Adrenal gland (tissue), 12 donors: ENCODE data around the gene CHST2. TPM values are rescaled to one million over a fixed set of nuclear protein-coding genes. Genes with fewer than 3 reads are reported as not detected.

Source experiments
- DNase-seq, 7 donors: peaks; one replicate each; pipeline ENCODE4 v3.0.0-alpha.2; 2019 to 2020
- H3K27ac ChIP-seq, 5 donors: fragments of 200-600 bp; sonication (generic) in 4 of 5; 1 replicate in 3 of 5; 2 replicates in 2 of 5; pipeline versions ENCODE4 v1.5.1 to v1.8.0; 2016 to 2020; ENCODE audit warnings: mild to moderate bottlenecking in 1 of 5
- H3K27me3 ChIP-seq: fragments of 200-600 bp; 2 replicates; pipeline ENCODE4 v1.8.0; 2021
- H3K36me3 ChIP-seq, 2 donors: fragments of 200-600 bp; replicated peaks in 1 of 2; 1 replicate in 1 of 2; 2 replicates in 1 of 2; pipeline versions ENCODE4 v1.5.1 to v1.8.0; 2018 to 2022
- H3K4me1 ChIP-seq, 2 donors: fragments of 200-600 bp; replicated peaks in 1 of 2; 1 replicate in 1 of 2; 2 replicates in 1 of 2; pipeline versions ENCODE4 v1.5.1 to v1.8.0; 2018 to 2021
- H3K4me3 ChIP-seq, 4 donors: fragments of 200-600 bp; sonication (generic) in 3 of 4; one replicate each; pipeline ENCODE4 v1.5.1; 2016 to 2018
- H3K9me3 ChIP-seq, 3 donors: fragments of 200-600 bp; sonication (generic) in 1 of 3; replicated peaks in 1 of 3; 1 replicate in 2 of 3; 2 replicates in 1 of 3; pipeline versions ENCODE4 v1.5.1 to v1.8.0; 2016 to 2021
- POLR2A ChIP-seq, 2 donors: fragments of 450-650 bp; IDR thresholded peaks; one replicate each; pipeline ENCODE4 v1.6.1; 2017; ENCODE audit warnings: antibody characterized with exemption in 2 of 2, mild to moderate bottlenecking in 2 of 2, moderate library complexity in 1 of 2
- WGBS, 4 donors: extraction: QIAGEN DNeasy Blood & Tissue Kit in 2 of 4; methylation state at CpG; one replicate each; pipeline versions ENCODE4 v1.1.5 to v1.1.7; 2013 to 2017; 5-methylcytosine and 5-hydroxymethylcytosine counted together
- intact Hi-C, 2 donors: fragments of 100-400 bp; cut with DNase I; formaldehyde crosslinking; loops; one replicate each; pipeline versions ENCODE4 v1.14.1 to v1.15.0; 2022 to 2023
- polyA plus RNA-seq, 3 donors: library from polyadenylated mRNA; stranded (reverse); fragments of 200-250 nt in 2 of 3; fragments of 350-450 nt in 1 of 3; fragmentation: Illumina TruSeq in 1 of 3; extraction: RNeasy Lipid Tissue Mini Kit (QIAGEN cat#74804) in 1 of 3; gene quantifications; one replicate each; pipeline ENCODE4 v1.2.3, GENCODE V29; 2013 to 2014
- total RNA-seq, 9 donors: library from RNA; depleted of rRNA in 4 of 9; stranded (reverse); fragments of >200 nt in 4 of 9; fragments of 120-200 nt in 1 of 9; fragmentation: NEBNext Ultra II Directional in 1 of 9; extraction: Animal tissue kit (Norgen Biotek cat#: 25700) in 1 of 9; gene quantifications; one replicate each; pipeline versions ENCODE4 v1.1.0 to v1.2.4, GENCODE V29; 2013 to 2023
- TF ChIP-seq, protein P1 (sequence below), 6 experiments: fragments of 450-650 bp in 4 of 6; fragments of 200-600 bp in 2 of 6; sonication (generic) in 1 of 6; IDR thresholded peaks; 1 replicate in 5 of 6; 2 replicates in 1 of 6; pipeline versions ENCODE4 v1.5.1 to v1.8.0; 2016 to 2021; ENCODE audit warnings: antibody characterized with exemption in 6 of 6, mild to moderate bottlenecking in 2 of 6, moderate library complexity in 1 of 6
- donor health status: healthy with polysubstance abuse.
- donor health status: Bipolar disorder and iron deficiency.
- donor health status: DM: yes; HTN: yes; CAD: no.
- donor health status: DM: no; HTN: no; CAD: no.
- donor health status: DM: no; HTN: no; CAD: no.
- donor health status: DM: yes; HTN: yes; CAD: no.

CHST2 gene
- total and polyA plus RNA-seq, 12 donors: 1.9 to 11.4 (median 3.6) TPM

DNA sequence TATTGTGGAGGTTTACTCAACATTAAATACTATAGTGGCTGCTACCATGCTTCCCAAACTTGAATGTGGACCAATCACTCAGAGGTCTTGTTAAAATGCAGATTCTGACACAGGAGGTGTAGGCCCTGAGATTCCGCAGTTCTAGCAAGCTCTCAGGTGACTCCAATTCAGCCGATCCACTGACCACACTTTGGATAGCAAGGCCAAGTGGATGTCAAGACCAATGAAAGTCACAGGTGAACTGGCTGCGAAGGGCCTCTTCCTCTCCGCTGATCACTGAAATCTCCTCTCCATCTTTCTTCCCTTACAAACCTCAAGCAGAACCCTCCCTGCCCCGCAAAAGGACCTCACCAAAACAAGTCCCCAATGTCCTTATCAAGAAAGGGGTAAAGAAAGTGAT is 9.2 kb upstream of the CHST2 start:
- H3K9me3 ChIP-seq: peaks cover 0 to 6% (median 6%) of the 10 kb centered on the region in 3 donors
- no peak for DNase-seq
- intact Hi-C loops: no loop called here
- no peaks in the 10 kb centered on the region for H3K27me3 ChIP-seq
- H3K4me1 ChIP-seq: no peaks in the 10 kb centered on the region
- no peak overlapping the region for H3K4me3 ChIP-seq
- WGBS, 4 donors: 75 to 87% (median 81%) methylated on average over 4 to 5 of the region's 5 CpGs
- TF ChIP-seq, protein P1, sequence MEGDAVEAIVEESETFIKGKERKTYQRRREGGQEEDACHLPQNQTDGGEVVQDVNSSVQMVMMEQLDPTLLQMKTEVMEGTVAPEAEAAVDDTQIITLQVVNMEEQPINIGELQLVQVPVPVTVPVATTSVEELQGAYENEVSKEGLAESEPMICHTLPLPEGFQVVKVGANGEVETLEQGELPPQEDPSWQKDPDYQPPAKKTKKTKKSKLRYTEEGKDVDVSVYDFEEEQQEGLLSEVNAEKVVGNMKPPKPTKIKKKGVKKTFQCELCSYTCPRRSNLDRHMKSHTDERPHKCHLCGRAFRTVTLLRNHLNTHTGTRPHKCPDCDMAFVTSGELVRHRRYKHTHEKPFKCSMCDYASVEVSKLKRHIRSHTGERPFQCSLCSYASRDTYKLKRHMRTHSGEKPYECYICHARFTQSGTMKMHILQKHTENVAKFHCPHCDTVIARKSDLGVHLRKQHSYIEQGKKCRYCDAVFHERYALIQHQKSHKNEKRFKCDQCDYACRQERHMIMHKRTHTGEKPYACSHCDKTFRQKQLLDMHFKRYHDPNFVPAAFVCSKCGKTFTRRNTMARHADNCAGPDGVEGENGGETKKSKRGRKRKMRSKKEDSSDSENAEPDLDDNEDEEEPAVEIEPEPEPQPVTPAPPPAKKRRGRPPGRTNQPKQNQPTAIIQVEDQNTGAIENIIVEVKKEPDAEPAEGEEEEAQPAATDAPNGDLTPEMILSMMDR (IDR thresholded peaks at IDR 0.05): no peak
- H3K36me3 ChIP-seq: no peaks in the 10 kb centered on the region
- H3K27ac ChIP-seq: no peak overlapping the region

DNA sequence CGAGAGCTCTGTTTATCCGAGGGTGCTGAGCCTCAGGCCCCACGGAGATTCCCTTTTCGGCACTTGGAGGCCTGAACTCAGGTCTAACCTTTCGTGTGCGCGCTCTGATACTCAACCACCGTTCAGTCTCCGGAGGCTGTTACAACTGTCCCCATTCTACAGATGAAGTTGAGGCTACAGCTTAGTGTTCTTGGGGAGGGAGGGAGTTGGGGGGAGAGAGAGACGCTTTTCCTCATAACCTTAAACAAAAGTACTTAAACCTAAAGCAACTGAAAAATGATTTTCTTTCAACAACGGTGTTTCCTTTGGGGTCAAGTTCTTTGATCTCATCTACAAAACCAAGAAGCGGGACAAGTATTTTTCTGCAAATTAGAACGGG is 952 bp upstream of the CHST2 start:
- intact Hi-C loops: no loop called here
- H3K27ac ChIP-seq: peak overlapping the region in 1 of 5 donors; percentile 81

DNA sequence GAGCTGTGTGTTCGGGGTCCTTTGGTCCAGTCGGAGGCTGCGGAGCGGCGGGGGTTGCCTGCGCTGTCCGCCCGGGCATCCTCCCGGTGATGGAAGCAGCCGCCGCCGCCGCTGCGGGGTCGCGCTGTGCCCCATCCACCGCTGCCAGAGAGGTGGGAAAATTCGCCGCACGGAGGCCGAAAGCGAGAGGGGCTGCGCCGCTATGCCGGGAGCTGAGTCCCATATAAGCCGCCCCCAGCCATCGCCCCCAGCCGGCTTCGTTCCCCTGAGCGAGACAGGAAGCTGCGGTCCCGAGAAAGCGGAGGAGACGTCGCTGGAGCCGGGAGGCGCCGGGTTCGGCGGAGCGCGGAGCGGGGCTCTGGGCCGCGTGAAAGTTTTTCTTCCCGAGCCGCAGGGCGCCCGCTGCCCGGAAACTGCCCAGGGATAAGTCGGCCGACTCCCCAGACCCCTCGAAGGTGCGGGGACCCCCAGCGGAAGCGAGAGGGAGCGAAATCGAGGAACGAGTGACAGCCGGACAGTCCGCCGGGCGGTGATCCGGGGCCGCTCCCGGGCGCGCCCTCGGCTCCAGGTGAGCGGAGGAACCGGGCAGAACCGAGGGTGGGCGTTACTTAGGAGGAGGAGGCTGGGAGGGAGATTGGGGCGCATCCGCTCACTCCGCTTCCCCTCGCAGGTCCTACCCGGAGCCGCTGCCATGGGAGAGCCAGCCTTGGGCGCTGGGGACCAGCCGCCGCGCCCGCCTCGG is 574 bp downstream of the CHST2 start:
- intact Hi-C loops: loop anchor here in 1 of 2 donors (10.0 kb wide), 1 partner anchor 525 kb away; no protein-coding TSS in a partner anchor
- Histone ChIP-seq H3K27me3 (peaks cover 17% of the 10 kb centered on the region), H3K4me1 (peaks cover 0 to 19% of the 10 kb centered on the region in 2 donors), H3K36me3 (no peaks in the 10 kb centered on the region), H3K27ac (peak overlapping the region in 1 of 5 donors; percentile 81), H3K9me3 (no peaks in the 10 kb centered on the region), H3K4me3 (peak overlapping the region in 3 of 4 donors; percentile 33 to 59 (median 36))
- 0 to 3% (median 1%) methylated on average over 25 to 85 of the region's 85 CpGs; no CpG with 5 or more reads in 1 of the 4 donors for WGBS, 4 donors
- TF ChIP-seq POLR2A (IDR thresholded peaks at IDR 0.05): no peak
- TF ChIP-seq, protein P1 (IDR thresholded peaks at IDR 0.05): no peak
- DNase-seq: peak in 2 of 7 donors; percentile 12 to 22

More for the DNA sequence above, 952 bp upstream of the CHST2 start:
- Histone ChIP-seq H3K27me3 (peaks cover 17% of the 10 kb centered on the region), H3K4me1 (peaks cover 0 to 15% of the 10 kb centered on the region in 2 donors), H3K36me3 (no peaks in the 10 kb centered on the region), H3K9me3 (no peaks in the 10 kb centered on the region), H3K4me3 (peak overlapping the region in 1 of 4 donors; percentile 59)
- 41 to 53% (median 50%) methylated on average over 13 of the region's 13 CpGs for WGBS, 4 donors
- TF ChIP-seq POLR2A (IDR thresholded peaks at IDR 0.05): no peak
- TF ChIP-seq, protein P1 (IDR thresholded peaks at IDR 0.05): no peak
- no peak for DNase-seq

DNA sequence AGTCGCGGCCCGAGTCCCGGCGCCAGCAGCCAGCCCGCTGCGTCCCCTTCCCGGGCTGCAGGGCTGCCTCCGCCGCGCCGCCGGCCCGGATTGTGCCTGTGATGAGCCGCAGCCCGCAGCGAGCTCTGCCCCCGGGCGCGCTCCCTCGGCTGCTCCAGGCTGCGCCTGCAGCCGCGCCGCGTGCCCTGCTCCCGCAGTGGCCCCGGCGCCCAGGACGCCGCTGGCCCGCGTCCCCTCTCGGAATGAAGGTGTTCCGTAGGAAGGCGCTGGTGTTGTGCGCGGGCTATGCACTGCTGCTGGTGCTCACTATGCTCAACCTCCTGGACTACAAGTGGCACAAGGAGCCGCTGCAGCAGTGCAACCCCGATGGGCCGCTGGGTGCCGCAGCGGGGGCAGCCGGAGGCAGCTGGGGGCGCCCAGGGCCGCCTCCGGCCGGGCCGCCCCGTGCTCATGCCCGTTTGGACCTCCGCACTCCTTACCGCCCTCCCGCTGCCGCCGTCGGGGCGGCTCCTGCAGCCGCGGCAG is 1.2 kb downstream of the CHST2 start:
- TF ChIP-seq, protein P1 (IDR thresholded peaks at IDR 0.05): peak in 1 of 6 experiments; percentile 17
- TF ChIP-seq POLR2A (IDR thresholded peaks at IDR 0.05): no peak
- DNase-seq: peak in 1 of 7 donors; percentile 14
- Histone ChIP-seq H3K36me3 (no peaks in the 10 kb centered on the region), H3K27me3 (peaks cover 17% of the 10 kb centered on the region), H3K9me3 (no peaks in the 10 kb centered on the region), H3K4me3 (peak overlapping the region in 2 of 4 donors; percentile 36 to 59), H3K4me1 (peaks cover 0 to 19% of the 10 kb centered on the region in 2 donors), H3K27ac (peak overlapping the region in 1 of 5 donors; percentile 81)
- 1 to 5% (median 1%) methylated on average over 13 to 60 of the region's 60 CpGs; no CpG with 5 or more reads in 1 of the 4 donors for WGBS, 4 donors
- intact Hi-C loops: loop anchor here in 1 of 2 donors (10.0 kb wide), 1 partner anchor 524 kb away; no protein-coding TSS in a partner anchor
